ENCODE results near the gene EYS.

EYS gene

GRCh38 chr6:65707126-65707826 is at the start of gene EYS:
EYS (minus strand) TSS chr6:65707226; CDS start chr6:65495410, 211,816 bp downstream.
- no peak for DNase-seq

GRCh38 chr6:65746302-65746701 is 39.3 kb upstream of the EYS start:
- DNase-seq, result no peak

DNA sequence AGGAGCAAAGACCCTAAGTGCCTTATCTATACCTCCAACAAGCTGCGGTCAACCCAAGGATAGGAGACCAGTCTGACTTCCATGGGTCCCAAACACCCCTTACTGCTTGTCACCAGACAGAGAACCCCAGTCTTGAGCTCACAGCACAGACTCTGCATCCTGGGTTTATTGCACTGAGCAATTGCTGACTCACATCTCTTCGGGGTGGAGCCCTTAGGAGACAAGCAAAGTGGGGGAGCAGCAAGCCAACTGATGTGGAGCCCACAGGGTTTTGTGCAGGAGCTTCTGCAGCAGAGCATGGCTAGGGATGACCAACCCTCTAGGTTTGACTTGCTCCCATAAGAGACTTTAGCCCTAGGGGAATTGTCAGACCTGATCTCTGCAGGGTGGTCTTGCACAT is 38.6 kb upstream of the EYS start:
- DNase-seq, result no peak

- DNase-seq, result no peak
These were observed 22.0 kb upstream of the EYS start for GRCh38 chr6:65728879-65729479.

GRCh38 chr6:65719101-65719500 is 12.1 kb upstream of the EYS start:
- no peak for DNase-seq

- DNase-seq, result no peak
These were observed 4.5 kb upstream of the EYS start for GRCh38 chr6:65711531-65711930.

DNA sequence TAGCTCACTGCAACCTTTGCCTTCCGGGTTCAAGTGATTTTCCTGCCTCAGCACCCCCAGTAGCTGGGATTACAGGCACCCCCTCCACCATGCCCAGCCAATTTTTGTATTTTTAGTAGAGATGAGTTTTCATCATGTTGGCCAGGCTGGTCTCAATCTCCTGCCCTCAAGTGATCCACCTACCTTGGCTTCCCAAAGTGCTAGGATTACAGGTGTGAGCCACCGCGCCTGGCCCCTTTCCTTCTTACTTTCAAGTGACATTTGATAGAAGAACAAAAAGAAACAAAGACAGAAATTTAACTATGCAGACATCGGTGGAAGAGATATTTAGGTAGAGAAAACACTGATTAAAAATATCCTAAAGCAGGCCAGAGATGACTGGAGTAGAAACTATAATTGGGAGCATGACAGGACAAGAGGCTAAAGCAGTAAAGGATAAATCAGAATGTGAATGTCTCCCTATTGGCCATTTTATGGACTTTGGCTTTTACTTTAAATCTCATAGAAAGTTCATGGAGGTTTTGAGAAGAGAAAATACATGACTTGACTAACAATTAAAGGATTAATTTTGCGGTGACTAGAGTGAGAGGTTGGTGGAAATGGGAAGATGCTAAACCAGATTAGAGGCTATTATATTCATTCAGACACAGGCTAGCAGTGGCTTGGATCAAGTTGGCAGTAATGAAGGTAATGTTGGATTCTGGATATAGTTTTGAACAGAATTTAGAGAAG is 2.2 kb upstream of the EYS start:
- DNase-seq, result no peak

DNA sequence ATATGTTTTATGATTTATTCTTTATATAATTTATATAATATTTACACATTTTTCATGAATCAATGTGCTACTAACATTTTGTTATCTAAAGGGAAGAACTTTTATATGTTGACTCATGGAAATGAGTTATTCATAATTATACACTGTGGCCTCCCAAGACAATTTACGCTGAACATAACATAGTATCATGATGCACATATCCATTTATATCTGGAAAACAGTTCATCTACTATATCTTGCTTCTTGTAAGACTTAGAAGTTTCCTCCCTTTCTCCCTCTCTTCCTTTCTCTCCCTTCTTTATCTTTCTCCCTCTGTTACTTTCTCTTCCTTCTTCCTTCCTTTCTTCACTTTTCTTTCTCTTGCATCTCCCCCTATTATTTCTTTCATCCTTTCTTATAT is 1.1 kb upstream of the EYS start:
- DNase-seq, result no peak

GRCh38 chr6:65706436-65706835 is 590 bp downstream of the EYS start:
- no peak for DNase-seq

- no peak for DNase-seq
These were observed 5.7 kb downstream of the EYS start for GRCh38 chr6:65701325-65701724.

DNA sequence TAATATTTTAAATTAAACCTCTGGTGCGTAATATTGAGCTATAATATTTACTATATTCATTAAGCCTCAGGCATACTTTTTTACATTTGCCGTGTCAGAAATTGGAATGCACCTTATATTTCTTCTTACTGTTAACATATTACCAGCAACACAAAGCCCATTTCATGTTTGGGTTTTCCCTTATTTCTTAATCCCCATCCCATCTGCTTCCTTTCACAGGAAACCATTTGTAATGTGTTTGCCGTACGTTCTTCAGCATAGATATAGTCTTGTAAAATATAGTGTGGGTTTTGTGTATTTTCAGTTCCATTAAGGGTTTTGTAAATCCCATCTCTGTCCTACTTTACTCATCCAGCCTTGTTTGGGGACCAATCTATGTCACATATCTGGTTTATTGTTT is 6.5 kb downstream of the EYS start:
- no peak for DNase-seq

DNA sequence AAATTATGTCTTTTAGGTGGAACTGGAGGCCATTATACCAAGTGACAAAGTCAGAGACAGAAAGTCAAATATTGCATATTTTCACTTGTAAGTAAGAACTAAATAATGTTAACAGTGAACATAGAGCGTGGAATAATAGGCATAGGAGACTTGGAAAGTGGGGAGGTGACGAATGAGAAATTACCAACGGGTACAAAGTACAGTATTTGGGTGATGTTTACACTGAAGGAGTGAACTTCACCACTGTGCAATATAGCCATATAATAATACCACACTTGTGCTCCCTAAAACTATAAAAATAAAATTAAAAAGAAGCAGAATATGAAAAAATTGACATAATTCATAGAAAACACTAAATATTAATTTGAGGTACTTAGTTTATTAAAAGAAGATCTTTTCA is 14.9 kb downstream of the EYS start:
- no peak for DNase-seq

DNA sequence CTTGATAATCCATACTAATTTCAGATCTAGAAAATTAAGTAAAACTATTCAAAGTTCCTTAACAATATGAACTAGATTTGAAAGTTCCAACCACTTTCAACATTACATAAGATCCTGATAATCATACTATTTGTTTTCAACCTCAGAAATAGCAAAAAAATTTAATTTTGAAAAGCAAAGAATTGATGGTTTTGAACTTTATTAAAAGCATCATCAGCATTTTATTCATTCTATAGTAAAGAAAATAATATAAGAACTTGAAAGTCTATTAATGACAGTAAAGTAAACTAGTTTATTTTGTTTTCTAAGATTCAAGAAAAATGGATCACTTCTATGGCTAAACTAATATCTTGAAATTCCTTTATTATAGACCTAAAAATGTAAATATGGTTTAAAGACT is 26.8 kb downstream of the EYS start:
- DNase-seq, result no peak

DNA sequence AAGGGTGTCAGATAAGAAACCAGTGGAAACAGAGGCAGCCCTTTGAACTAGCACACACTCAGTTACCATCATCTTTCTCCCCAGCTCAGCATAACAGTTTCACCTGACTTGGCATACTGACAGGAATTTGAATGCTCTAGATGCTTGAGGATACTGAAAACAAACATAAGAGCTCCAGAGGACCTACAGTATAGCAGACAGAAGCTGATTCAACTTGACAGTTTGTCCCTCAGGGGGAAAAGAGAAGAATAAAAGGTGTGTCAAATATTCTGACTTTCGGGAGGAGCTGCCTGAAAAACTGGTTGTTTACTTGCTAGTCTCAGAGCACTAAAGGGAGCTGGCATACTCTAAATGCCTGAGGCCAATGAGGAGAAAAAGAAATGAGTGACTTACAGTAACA is 35.1 kb downstream of the EYS start:
- DNase-seq, result no peak

- no peak for DNase-seq
These were observed 38.9 kb downstream of the EYS start for GRCh38 chr6:65667916-65668656.

DNA sequence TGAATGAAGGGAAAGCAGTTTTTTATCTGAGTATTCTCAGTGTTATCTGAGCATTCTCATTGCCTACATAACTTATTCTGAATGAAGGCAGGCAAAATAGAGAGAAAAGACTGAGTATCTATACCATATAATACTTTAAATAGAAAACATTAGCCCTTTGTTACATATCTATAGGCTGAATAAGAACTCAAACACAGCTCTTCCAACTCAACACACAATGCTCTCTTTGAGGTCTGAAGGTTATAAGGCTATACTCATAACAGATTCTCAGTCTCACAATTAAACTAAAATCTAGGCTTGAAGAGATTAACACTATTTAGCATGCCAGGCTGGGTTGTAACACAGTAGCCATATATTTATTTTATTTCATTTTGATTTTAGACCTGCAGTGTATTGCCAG is 56.9 kb downstream of the EYS start:
- no peak for DNase-seq

- no peak for DNase-seq
These were observed 57.6 kb downstream of the EYS start for GRCh38 chr6:65649392-65649791.

- DNase-seq, result no peak
These were observed 60.5 kb downstream of the EYS start for GRCh38 chr6:65646544-65646943.

- DNase-seq, result no peak
These were observed 64.2 kb downstream of the EYS start for GRCh38 chr6:65642776-65643175.

DNA sequence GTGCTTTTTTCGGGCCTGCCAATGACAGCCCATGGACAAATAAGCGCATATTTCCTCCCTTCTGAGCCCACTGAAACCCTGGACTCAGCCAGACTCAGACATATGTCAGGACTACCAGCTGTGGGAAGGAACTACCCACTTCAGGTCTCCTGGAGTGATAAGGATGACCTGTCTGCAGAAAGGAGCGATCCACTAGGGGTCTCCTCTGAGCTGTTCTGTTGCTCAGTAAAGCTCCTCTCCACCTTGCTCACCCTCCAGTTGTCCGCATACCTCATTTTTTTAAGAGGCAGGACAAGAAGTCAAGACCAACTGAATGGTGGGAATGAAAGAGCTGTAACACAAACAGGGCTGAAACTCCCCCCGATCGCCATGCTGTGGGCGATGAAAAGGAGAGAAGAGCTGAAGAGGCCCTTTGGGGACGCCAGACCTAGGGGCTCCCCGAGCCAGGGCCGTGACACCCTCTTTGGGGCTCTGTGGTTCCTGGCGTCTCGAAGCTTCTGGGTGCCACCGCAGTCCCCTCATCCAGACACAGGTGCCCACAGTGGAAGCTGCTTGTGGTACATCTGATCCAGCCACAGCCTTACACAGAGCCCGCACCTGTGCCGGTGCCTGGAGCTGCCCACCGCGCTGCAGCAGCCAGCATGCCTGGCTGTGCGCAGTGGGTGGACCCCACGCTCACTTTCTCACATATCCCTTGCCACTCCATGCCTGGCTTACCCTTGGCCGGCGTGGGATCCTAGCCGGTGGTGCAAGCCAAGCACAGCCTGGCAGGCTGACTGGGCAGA is 68.8 kb downstream of the EYS start:
- no peak for DNase-seq

DNA sequence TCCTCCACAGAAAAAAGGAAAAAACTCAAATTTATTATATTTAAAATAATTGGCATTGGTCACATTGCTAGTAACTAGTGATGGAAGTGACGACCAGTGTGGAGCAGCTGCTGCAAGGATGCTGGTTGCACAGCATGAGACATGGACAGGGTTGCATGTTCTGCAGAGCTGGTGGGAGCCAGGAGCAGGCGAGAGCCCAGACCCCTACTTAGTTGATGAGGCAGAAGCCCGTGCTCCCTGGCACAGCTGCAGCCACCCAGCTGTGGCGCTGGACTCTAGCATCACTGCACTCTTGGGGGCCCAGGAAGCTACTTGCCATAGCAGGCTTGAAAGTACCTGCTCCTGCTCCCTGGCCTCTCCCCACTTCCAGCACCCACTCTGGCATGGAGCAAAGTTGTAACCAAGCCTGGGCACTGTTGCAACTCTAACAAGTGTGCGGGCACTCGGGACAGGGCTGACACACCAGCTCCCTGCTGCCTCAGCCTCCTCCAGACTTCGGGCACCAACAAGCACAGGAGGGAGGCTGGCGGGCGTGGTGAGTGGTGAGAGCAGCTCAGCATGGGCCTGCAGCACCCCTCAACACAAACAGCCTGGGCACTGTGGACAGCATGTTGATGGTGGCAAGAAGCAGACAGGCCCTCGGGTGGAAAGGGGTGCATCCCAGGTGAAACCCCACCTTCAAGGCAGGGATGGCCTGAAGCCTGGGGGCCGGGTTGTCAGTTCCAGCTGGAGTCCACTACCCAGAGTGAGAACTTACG is 69.6 kb downstream of the EYS start:
- DNase-seq, result no peak

GRCh38 chr6:65633501-65633900 is 73.5 kb downstream of the EYS start:
- no peak for DNase-seq
